Measurements from ENCODE around the gene NXPE4.

DNA sequence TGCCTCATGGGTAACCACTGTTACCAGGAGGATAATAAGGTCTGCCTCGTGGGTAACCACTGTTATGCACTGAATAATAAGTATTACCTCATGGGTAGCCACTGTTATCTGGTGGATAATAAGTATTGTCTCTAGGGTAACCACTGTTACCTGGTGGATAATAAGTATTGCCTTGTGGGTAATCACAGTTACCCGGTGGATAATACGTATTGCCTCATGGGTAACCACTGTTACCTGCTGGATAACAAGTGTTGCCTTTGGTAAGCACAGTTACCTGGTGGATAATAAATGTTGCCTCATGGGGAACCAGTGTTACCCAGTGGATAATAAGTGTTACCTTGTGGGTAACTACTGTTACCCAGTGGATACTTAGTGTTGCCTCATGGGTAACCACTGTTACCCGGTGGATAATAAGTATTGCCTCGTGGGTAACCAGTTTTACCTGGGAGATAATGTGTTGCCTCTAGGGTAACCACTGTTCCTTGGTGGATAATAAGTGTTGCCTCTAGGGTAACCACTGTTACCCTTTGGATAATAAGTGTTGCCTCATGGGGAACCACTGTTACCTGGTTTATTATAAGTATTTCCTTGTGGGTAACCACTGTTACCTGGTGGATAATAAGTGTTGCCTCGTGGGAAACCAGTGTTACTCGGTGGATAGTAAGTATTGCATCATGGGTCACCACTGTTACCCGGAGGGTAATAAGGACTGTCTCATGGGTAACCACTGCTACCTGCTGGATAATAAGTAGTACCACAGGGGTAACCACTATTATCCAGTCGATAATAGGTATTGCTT lies 10.6 kb upstream of the NXPE4 start:
- TF ChIP-seq POLR2A (IDR thresholded peaks at IDR 0.05) (no peak), CTCF (IDR thresholded peaks at IDR 0.05) (no peak), POLR2AphosphoS5 (IDR thresholded peaks at IDR 0.05) (no peak)

Measured in suprapubic skin (tissue), 4 donors.